ENCODE results near the gene VPS37C.

Gene VPS37C

GRCh38 chr11:61092280-61092766, 68.9 kb downstream of the VPS37C start:
- no peak overlapping the region for H3K4me3 ChIP-seq
- in situ Hi-C loops (cut with MboI; ENCODE audit: low sequenced_read_pairs): no loop called here
- no peaks in the 10 kb centered on the region for H3K36me3 ChIP-seq (replicated peaks)
- H3K4me1 ChIP-seq: no peaks in the 10 kb centered on the region
- DNase-seq (ENCODE audit: low spot score in 2 of 2): no peak
- no peaks in the 10 kb centered on the region for H3K27me3 ChIP-seq (ENCODE audit: low read depth)
- no peaks in the 10 kb centered on the region for H3K9me3 ChIP-seq

- H3K27me3 ChIP-seq (ENCODE audit: low read depth): no peaks in the 10 kb centered on the region
- in situ Hi-C loops (cut with MboI; ENCODE audit: low sequenced_read_pairs): no loop called here
- H3K4me3 ChIP-seq: no peak overlapping the region
- DNase-seq (ENCODE audit: low spot score in 2 of 2): no peak
- no peaks in the 10 kb centered on the region for H3K4me1 ChIP-seq
- H3K36me3 ChIP-seq (replicated peaks): no peaks in the 10 kb centered on the region
- H3K9me3 ChIP-seq: no peaks in the 10 kb centered on the region
These were observed 69.6 kb downstream of the VPS37C start for GRCh38 chr11:61091373-61092279.

DNA sequence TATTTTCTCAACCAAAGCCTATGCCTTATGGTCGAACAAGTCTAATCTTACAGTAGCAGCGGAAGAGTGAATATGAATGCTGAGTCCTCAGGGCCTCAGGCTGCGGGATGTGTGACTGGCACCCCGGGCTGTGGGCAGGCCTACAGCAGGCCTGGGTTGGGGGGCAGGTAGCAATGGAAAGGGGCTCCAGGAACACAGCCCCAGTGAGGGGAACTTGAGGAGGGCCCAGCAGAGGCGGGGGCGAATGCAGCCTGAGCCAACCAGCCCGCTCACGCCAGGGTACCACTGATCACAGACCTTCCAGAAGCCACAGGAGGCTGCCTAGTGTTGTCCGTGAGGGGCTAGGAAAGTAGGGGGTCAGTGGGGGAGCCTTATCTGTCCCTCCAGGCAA, 70.2 kb downstream of the VPS37C start:
- no peaks in the 10 kb centered on the region for H3K27me3 ChIP-seq (ENCODE audit: low read depth)
- no peaks in the 10 kb centered on the region for H3K36me3 ChIP-seq (replicated peaks)
- H3K4me3 ChIP-seq: no peak overlapping the region
- no peaks in the 10 kb centered on the region for H3K4me1 ChIP-seq
- in situ Hi-C loops (cut with MboI; ENCODE audit: low sequenced_read_pairs): no loop called here
- DNase-seq (ENCODE audit: low spot score in 2 of 2): no peak
- no peaks in the 10 kb centered on the region for H3K9me3 ChIP-seq

DNA sequence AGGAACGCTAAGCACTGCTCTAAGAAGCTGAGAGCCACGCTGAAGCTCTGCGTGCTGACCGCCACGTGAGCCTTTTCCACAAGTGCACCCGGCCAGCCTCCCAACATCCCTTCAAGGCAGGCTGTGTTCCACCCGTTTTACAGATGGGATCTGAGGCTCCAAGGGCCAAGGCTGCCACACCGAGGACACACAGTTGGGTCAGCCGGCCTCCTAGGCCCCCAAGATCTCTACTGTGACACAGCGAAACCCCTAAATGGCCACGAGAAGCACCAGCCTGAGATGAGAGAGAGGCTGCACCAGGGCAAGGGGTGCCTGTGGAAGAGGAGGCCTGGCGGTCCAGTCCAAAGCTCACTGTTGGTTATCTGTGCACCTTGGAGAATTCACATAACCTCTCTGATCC, 70.7 kb downstream of the VPS37C start:
- in situ Hi-C loops (cut with MboI; ENCODE audit: low sequenced_read_pairs): no loop called here
- Histone ChIP-seq H3K36me3 (replicated peaks) (no peaks in the 10 kb centered on the region), H3K4me1 (no peaks in the 10 kb centered on the region), H3K4me3 (no peak overlapping the region), H3K27me3 (ENCODE audit: low read depth) (no peaks in the 10 kb centered on the region), H3K9me3 (no peaks in the 10 kb centered on the region)
- DNase-seq (ENCODE audit: low spot score in 2 of 2): no peak

- Histone ChIP-seq H3K4me3 (no peak overlapping the region), H3K4me1 (no peaks in the 10 kb centered on the region), H3K9me3 (no peaks in the 10 kb centered on the region), H3K27me3 (ENCODE audit: low read depth) (no peaks in the 10 kb centered on the region), H3K36me3 (replicated peaks) (no peaks in the 10 kb centered on the region)
- no peak for DNase-seq (ENCODE audit: low spot score in 2 of 2)
- in situ Hi-C loops (cut with MboI; ENCODE audit: low sequenced_read_pairs): no loop called here
These were observed 71.3 kb downstream of the VPS37C start for GRCh38 chr11:61089806-61090491.

DNA sequence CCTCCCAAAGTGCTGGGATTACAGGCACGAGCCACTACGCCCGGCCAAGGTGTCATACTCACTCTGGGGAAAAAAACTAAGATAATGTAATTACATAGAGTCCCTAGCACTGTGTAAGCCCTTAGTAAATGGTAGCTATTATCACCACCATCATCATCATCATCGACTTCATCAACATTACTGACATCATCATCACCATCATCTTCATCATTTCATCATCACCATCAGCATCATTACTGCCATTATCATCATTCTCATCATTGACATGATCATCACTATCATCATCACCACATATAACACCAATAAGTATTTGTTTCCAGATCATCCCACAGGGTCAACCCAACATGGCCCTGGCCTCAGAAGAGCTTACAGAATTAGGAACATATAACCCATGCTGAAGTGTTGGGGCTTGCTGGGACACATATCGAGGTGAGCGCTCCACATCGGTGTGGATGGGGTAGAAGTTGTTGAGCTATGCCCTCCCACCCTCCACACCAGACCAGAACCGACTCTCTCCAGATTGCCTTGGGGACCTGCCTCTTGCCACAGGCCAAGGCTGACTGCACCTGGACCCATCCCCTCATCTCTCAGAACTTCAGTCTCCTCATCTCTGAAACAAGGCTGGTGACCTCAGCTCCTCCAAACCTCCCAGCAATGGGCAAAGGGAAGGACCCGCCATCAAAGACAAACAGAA, 73.7 kb downstream of the VPS37C start:
- no peak for DNase-seq (ENCODE audit: low spot score in 2 of 2)
- no peaks in the 10 kb centered on the region for H3K27me3 ChIP-seq (ENCODE audit: low read depth)
- no peak overlapping the region for H3K4me3 ChIP-seq
- no peaks in the 10 kb centered on the region for H3K36me3 ChIP-seq (replicated peaks)
- in situ Hi-C loops (cut with MboI; ENCODE audit: low sequenced_read_pairs): no loop called here
- H3K9me3 ChIP-seq: no peaks in the 10 kb centered on the region
- H3K4me1 ChIP-seq: no peaks in the 10 kb centered on the region

DNA sequence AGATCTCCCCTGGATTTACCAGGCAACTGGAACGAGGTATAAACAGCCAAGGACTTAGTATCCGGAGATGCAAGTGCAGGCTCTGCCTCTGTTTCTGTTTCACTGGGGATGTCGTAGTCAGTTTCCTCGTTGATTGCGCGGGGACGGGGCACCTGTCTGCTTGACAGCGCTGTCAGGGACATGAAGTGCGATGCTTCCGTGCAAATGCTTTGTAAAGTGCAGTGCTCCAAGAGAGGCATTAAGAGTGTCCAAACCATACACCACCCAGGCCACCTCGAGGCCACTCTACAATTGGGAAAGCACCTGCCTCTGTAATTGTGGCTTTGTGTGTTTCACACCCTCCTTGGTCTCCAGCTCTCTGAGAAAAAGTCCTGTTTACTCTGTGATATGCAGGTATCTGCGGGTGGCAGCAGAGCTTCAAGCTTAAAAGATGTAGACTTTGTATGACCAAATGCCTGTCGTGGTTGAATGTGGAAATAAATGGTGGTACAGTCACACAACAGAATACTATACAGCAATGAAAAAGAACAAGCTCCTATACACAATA, 77.6 kb downstream of the VPS37C start:
- in situ Hi-C loops (cut with MboI; ENCODE audit: low sequenced_read_pairs): no loop called here

DNA sequence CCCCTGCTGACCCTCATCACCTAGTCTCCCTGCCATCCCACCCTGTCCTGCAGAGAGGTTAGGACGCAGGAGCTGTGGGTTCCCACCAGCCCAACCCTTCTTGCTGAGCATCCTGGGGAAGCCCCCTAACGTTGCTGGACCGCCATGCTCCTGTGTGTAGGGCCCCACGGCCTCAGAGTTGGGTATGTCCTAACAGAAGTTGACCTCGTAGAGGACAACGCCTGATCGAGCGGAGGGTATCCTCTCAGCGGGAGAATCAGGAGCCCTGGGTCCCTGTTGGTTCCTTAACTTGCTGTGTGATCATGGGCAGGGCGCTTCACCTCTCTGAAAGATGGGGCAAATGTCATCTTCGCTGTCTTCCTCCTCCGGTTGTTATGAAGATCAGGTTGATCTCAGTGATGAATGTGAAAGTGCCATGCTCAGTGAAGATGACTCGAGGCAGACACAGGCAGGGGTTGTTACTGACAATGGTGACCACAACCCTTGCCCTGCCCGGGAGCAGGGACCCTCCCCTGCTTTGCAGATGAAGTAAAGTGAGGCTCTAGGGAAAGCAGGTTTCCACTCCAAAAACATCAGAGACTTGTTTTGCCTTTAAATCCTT, 78.2 kb downstream of the VPS37C start:
- Histone ChIP-seq H3K9me3 (no peaks in the 10 kb centered on the region), H3K27me3 (ENCODE audit: low read depth) (no peaks in the 10 kb centered on the region; the same call in 1 of the 2 replicates), H3K36me3 (replicated peaks) (no peaks in the 10 kb centered on the region), H3K4me1 (no peaks in the 10 kb centered on the region), H3K4me3 (no peak overlapping the region)
- no peak for DNase-seq (ENCODE audit: low spot score in 2 of 2)
- in situ Hi-C loops (cut with MboI; ENCODE audit: low sequenced_read_pairs): no loop called here

More for the DNA sequence above, 77.6 kb downstream of the VPS37C start:
- Histone ChIP-seq H3K36me3 (replicated peaks) (no peaks in the 10 kb centered on the region), H3K27me3 (ENCODE audit: low read depth) (no peaks in the 10 kb centered on the region), H3K4me1 (no peaks in the 10 kb centered on the region), H3K4me3 (no peak overlapping the region), H3K9me3 (no peaks in the 10 kb centered on the region)
- no peak for DNase-seq (ENCODE audit: low spot score in 2 of 2)

DNA sequence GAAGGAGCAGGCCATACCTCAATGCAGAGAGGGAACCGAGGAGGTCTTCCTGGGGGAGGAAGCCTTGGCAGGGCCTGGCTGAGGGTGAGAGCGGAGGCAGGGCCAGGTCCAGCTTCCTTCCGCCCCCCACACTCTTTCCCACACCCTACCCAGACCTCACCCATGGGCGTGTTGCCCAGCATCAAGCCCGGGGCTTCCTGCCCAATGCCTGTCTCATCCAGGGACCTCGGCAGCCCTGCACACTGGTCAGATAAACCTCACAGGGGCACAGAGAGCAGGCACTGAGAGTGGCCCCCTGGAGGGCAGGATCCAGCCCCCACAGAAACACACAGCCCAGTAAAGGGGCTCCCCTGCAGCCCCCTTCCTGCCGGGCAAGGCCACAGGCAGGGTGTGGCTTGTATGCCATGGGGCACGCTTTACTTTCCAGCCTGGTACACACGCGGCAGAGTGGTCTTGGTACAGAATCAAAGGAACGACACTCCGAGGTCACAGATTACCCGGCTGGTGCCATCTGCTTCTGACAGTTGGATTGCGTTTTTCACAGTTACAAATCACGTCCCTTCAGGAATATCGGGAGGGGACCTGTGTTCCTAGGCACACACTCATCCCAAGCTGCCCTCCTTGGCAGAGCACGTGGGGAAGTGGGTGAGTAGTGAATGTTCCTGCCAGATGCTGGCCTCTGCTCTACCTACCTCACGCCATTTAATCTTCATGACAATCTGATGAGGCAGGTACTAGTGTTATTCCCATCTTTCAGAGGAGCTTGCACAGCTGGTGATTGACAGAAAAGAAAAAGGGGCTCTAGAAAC, 79.0 kb downstream of the VPS37C start:
- in situ Hi-C loops (cut with MboI; ENCODE audit: low sequenced_read_pairs): no loop called here
- H3K36me3 ChIP-seq (replicated peaks): no peaks in the 10 kb centered on the region
- no peaks in the 10 kb centered on the region; the same call in 1 of the 2 replicates for H3K27me3 ChIP-seq (ENCODE audit: low read depth)
- no peaks in the 10 kb centered on the region for H3K9me3 ChIP-seq
- no peaks in the 10 kb centered on the region for H3K4me1 ChIP-seq
- no peak overlapping the region for H3K4me3 ChIP-seq
- no peak for DNase-seq (ENCODE audit: low spot score in 2 of 2)

DNA sequence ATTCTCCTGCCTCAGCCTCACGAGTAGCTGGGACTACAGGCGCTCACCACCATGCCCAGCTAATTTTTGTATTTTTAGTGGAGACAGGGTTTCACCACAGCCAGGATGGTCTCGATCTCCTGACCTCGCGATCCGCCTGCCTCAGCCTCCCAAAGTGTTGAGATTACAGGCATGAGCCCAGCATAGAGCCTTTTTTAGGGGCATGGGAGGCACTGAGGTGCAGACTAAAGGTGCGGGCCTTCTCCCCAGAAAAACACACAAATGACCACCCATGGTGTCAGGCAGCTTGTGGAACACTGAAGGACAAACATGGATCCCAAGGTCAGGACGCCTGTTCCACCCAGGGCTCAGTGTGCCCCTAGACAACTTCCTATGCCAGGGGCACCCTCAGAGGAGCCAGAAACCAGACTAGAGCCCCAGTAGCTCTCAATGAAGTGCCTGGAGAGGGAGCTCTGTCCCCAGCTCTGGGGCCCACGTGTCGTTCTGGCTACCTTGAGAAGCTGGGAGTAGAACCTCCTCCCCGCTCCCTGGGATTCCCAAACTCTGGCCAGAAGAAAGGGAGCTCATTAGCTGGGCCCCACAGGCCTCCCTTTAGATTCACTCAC, 80.1 kb downstream of the VPS37C start:
- no peak for DNase-seq (ENCODE audit: low spot score in 2 of 2)
- H3K27me3 ChIP-seq (ENCODE audit: low read depth): no peaks in the 10 kb centered on the region; the same call in 1 of the 2 replicates
- no peaks in the 10 kb centered on the region for H3K9me3 ChIP-seq
- no peak overlapping the region for H3K4me3 ChIP-seq
- no peaks in the 10 kb centered on the region for H3K4me1 ChIP-seq
- no peaks in the 10 kb centered on the region for H3K36me3 ChIP-seq (replicated peaks)
- in situ Hi-C loops (cut with MboI; ENCODE audit: low sequenced_read_pairs): no loop called here

DNA sequence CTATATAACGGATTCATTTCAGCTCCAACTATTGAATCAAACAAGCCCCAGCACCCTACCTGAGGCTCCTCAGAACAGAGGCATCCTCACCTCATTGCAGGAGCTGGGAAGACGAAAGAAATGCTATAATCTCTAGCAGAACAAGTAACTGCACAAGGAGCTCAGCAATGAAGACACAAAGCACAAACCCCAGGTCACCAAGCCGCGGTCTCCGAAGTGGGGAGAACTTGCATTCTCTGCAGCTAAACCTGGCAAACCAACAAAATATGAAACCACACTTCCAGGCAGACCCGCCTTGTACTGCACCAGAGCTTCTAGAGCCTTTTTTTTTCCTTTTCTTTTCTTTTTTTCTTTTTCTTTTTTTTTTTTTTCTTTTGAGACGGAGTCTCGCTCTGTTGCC, 80.7 kb downstream of the VPS37C start:
- Histone ChIP-seq H3K9me3 (no peaks in the 10 kb centered on the region), H3K36me3 (replicated peaks) (no peaks in the 10 kb centered on the region), H3K27me3 (ENCODE audit: low read depth) (no peaks in the 10 kb centered on the region; the same call in 1 of the 2 replicates), H3K4me3 (no peak overlapping the region), H3K4me1 (no peaks in the 10 kb centered on the region)
- DNase-seq (ENCODE audit: low spot score in 2 of 2): no peak
- in situ Hi-C loops (cut with MboI; ENCODE audit: low sequenced_read_pairs): no loop called here

All from HAP-1 (cell line).